COLO829 (cell line): ENCODE data around the gene BHLHE41.

Source experiments
- DNase-seq: peaks from one replicate; pipeline ENCODE4 v3.0.0; 2012; ENCODE audit warnings: low spot score

The BHLHE41 gene

DNA sequence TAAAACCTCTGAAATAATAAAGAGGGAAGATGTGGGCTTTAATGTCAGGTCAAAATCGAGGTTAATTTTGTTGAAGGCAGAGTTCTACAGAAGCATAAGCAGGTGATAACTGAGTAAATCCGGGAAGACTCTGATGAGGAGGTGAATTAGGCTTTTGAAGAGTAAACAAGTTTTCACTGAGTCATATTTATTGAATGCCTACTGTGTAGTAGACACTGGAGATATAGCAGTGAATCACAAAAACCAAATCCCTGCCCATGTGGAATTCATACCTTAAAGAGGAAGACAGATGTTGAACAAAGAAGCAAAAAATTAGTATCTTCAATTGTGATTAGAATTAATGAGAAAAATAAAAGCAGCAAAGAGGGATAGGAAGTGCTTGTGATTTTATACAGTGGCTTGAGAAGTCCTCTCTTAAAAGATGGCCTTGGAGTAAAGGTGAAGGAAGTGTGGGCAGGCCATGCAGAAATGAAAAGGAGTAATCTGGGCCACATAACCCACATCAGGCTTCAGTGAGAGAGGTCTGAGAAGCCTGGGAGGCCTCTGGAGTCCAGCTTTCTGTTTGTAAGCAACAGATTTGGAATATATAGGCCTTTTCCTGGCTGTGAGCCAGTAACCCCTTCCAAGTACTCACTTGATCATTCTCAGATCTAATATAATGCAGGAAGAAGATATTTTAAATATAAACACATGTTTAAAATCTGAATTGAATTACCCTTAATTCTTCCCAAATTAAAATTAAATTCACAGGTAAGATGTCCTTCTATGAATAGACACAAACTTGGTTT, 46.7 kb downstream of the BHLHE41 start:
- DNase-seq, result no peak
